ENCODE measurements around the gene TFB1M.
"Not testable (repeated sequence)": the region's sequence is repeated elsewhere in the genome, so short reads cannot be mapped to it uniquely, and the experiment has no call there.

TFB1M gene

GRCh38 chr6:155224618-155225017 lies 89.7 kb downstream of the TFB1M start:
- TF ChIP-seq, protein P1, sequence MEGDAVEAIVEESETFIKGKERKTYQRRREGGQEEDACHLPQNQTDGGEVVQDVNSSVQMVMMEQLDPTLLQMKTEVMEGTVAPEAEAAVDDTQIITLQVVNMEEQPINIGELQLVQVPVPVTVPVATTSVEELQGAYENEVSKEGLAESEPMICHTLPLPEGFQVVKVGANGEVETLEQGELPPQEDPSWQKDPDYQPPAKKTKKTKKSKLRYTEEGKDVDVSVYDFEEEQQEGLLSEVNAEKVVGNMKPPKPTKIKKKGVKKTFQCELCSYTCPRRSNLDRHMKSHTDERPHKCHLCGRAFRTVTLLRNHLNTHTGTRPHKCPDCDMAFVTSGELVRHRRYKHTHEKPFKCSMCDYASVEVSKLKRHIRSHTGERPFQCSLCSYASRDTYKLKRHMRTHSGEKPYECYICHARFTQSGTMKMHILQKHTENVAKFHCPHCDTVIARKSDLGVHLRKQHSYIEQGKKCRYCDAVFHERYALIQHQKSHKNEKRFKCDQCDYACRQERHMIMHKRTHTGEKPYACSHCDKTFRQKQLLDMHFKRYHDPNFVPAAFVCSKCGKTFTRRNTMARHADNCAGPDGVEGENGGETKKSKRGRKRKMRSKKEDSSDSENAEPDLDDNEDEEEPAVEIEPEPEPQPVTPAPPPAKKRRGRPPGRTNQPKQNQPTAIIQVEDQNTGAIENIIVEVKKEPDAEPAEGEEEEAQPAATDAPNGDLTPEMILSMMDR (conservative IDR thresholded peaks at IDR 0.05; ENCODE audit: low read length): no peak
- H3K4me3 ChIP-seq (ENCODE audit: low read length): no peak overlapping the region
- DNase-seq (ENCODE audit: low read depth): peak; percentile 40

DNA sequence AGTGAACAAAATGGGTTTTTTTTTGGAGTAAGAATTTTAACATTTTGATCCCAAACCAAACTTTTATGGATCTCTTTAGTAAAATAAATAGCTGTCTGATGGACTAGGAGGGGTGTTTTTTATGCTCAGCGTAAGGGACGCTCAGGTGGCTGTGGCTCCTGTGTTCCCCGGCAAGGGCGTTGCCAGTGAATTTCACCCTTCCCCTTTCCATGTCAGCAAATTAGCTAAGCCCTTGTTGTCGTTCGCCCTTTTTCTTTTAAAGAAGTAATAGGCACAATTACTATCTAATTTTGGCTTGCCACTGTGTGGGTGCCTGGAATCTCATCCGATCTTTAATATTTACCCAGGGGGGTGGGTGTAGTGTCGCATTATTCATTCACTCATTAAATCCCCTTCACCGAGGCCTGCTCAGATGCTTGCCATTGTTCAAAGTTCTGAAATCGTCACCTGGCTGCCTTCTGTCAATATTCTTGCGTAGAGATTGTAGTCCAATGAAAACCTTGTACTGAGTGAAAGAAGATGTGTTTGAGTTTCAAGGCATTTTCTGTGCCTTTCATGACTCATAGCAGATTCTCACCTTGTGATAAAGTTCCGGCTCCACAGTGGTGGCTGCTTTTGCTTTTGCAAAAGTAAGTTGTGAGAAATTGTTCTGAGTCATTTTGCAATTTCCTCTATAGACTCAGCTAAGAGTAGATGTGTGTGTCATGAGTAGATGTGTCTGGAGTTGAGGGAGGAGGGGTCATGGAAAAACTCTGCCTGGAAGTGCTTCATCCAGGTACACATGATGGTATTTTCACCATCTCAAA lies 90.4 kb downstream of the TFB1M start:
- peak; percentile 78 for DNase-seq (ENCODE audit: low read depth)
- TF ChIP-seq, protein P1 (conservative IDR thresholded peaks at IDR 0.05; ENCODE audit: low read length): no peak
- H3K4me3 ChIP-seq (ENCODE audit: low read length): no peak overlapping the region

DNA sequence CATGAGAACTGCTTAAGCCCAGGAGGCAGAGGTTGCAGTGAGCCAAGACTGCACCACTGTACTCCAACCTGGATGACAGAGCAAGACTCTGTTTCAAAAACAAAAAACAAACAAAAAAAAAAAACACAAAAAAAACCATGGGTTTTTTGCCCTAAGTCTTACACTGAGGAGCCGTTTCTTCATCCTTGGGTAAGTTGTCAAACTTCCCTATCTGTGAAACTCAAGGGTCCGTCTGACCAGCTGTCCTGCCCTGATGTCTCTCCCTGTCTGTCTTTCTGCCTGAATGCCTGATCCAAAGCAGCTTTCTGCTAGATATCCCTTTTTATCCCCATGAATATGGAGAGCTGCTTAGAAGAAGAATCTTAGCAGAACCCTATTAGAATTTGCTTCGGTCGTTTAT lies 91.8 kb downstream of the TFB1M start:
- no peak for DNase-seq (ENCODE audit: low read depth)
- TF ChIP-seq, protein P1 (conservative IDR thresholded peaks at IDR 0.05; ENCODE audit: low read length): no peak
- no peak overlapping the region for H3K4me3 ChIP-seq (ENCODE audit: low read length)

- DNase-seq (ENCODE audit: low read depth): no peak
- TF ChIP-seq, protein P1 (conservative IDR thresholded peaks at IDR 0.05; ENCODE audit: low read length): no peak
- H3K4me3 ChIP-seq (ENCODE audit: low read length): no peak overlapping the region
Measured at GRCh38 chr6:155221086-155221485, 93.2 kb downstream of the TFB1M start.

GRCh38 chr6:155219858-155220301 lies 94.4 kb downstream of the TFB1M start:
- DNase-seq (ENCODE audit: low read depth): no peak
- H3K4me3 ChIP-seq (ENCODE audit: low read length): no peak overlapping the region
- TF ChIP-seq, protein P1 (conservative IDR thresholded peaks at IDR 0.05; ENCODE audit: low read length): no peak

- no peak overlapping the region for H3K4me3 ChIP-seq (ENCODE audit: low read length)
- no peak for DNase-seq (ENCODE audit: low read depth)
- TF ChIP-seq, protein P1 (conservative IDR thresholded peaks at IDR 0.05; ENCODE audit: low read length): no peak
Measured at GRCh38 chr6:155219299-155219698, 95.0 kb downstream of the TFB1M start.

GRCh38 chr6:155218711-155219110 lies 95.6 kb downstream of the TFB1M start:
- DNase-seq (ENCODE audit: low read depth); H3K4me3 ChIP-seq (ENCODE audit: low read length): not testable (repeated sequence)
